ENCODE data around the gene GUCA1A.
"Not testable (repeated sequence)": the region's sequence is repeated elsewhere in the genome, so short reads cannot be mapped to it uniquely, and the experiment has no call there.

Gene GUCA1A

DNA sequence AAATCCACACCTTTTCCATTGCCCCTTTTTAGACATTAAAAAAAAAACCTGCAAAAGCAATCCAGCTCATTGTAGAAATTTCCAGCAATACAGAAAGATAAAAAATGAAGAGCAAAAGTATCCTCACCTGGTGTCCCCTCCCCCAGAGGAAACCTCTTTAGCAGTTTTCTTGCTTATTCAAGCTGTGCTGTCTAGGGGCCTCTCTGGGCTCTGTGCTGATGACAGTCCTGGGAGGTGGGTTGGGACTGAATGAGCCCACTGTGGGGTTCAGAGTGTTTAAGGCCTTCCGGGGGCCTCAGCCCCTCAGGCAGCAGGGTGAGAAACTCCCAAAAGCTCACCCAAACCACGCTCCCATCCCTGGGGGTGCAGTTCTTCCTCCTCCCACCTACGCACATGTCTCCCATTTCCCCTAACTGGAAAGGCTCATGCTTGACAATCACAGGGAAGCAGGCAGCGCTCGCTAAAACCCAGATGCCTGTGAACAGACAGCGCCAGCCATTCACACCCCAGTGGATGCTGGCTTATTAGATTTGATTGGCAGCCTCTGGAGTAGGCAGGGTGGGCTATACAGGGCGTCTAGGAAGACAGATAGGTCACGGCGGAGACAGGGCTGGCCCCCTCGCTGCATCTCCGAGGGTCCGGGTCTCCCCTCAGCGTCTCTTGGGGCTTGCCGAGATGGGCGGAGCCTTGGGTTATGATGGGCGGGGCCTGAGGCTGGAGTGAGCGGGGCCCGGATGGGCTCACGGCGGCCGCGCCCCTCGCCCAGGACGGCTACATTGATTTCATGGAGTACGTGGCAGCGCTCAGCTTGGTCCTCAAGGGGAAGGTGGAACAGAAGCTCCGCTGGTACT, 4.6 kb downstream of the GUCA1A start:
- DNase-seq (ENCODE audit: low spot score): peak; percentile 86

DNA sequence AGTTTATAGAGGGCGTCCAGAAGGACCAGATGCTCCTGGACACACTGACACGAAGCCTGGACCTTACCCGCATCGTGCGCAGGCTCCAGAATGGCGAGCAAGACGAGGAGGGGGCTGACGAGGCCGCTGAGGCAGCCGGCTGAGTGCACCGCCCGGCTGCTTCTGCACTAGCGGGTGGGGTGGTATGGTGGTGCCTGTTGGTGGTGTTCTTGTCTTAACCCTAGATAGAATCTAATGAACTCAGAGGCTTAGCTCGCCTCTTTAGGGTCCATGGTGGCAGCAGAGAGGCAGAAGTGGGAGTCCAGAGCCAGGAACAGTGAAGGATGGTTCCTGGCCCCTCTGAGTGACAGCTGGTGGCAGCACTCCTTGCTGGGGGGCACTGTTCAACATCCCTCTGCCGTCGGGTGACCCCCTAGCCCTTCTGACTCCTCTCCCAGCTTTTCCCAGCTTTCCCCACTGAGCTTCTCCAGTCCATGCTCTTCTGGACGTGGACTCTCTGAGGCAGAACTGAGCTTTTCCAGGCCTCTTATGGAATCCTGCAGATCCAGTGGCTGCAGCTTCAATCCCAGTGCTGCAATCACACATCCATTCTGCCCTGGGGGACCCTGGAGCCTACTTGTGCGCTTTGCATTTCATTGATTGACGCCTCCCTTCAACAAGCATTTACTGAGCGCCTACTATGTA, 6.2 kb downstream of the GUCA1A start:
- DNase-seq (ENCODE audit: low spot score): no peak

DNA sequence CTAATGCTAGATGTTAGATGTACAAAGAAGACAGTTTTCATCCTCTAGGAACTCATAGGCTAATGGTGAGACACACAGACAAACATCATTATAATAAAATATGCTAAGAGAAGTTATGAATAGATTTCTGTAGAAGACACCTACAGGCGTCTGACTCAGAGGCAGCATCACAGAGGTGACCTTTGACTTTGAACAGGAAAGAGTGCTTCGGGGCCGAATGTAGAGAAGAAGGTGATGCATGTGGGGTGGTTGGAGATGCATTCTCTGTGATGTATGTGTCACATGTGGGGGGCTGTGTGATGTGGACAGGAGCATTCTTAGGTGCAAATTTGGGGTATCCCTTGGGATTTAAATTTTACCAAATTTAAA, 6.8 kb downstream of the GUCA1A start:
- no peak for DNase-seq (ENCODE audit: low spot score)

DNA sequence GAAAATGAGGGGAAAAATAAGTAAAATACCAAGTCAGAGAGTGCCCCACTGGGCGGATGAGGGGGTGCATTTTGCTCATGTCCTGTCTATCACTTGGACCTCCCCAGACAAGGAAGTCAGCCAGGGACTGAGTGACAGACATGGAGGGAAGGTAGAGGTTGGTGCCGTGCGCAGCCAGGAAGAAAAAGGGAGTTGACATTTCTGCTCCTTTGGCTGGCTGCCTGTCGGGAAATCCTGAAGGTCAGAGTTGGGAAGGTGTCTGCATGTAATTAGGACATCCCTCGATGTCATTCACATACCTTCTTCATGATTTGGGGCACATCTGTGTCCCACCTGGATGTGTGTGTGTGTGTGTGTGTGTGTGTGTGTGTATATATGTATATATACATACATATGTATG, 8.9 kb downstream of the GUCA1A start:
- no peak for DNase-seq (ENCODE audit: low spot score)

DNA sequence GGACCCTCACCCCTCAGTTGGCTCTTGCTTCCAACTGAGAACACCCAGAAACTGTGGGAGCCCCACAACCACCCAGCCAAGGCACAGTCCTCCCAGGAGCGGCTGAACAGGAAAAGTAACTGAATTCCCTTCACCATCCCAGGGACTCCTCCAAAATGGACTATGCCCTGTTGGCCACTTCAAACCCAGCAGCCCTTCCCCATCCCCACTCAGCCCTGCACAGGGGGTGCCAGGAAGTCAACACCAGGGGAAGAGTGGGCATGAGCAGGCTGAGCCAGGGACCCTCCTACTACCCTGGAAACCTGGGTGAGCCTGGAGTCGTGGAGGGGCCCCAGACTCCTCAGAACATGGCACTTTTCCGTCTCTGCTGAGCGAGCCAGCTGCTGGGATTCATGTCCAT, 11.3 kb downstream of the GUCA1A start:
- DNase-seq (ENCODE audit: low spot score): no peak

DNA sequence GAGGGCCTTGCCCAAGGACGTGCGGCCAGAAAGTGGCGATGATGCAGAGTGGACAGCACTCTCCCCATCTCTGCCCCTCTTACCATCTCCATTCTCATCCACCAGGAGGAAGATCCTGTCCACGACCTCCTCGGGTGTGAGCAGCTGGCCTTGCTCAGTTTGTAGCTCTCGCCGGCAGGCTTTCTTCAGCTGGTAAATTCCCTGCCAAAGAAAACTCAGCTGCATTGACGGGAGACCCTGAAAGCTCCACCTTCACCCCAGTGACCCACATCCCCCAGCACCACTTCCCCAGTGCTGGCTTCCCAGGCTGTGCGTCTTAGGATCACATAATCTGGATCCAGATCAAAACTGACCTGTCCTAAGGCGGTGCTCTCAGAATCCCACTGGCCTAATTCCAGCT, 12.4 kb downstream of the GUCA1A start:
- DNase-seq (ENCODE audit: low spot score): no peak

DNA sequence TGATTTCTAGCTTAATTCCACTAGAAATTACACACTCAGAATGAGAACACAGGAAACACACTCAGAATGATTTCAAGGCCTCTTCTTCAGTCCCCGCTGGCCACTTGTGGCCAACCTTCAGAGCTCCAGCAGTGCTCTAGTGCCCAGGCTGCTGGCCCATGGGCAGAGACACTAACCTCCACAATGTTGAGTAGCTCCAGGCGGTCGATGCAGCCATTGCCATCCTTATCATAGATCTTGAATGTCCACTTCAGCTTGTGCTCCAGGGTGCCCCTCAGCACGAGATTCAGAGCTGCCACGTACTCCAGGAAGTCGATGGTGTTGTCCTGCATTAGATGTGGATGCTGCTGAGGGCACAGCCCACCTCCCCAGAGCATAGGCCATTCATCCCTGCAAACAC, 15.2 kb downstream of the GUCA1A start:
- DNase-seq (ENCODE audit: low spot score): no peak

DNA sequence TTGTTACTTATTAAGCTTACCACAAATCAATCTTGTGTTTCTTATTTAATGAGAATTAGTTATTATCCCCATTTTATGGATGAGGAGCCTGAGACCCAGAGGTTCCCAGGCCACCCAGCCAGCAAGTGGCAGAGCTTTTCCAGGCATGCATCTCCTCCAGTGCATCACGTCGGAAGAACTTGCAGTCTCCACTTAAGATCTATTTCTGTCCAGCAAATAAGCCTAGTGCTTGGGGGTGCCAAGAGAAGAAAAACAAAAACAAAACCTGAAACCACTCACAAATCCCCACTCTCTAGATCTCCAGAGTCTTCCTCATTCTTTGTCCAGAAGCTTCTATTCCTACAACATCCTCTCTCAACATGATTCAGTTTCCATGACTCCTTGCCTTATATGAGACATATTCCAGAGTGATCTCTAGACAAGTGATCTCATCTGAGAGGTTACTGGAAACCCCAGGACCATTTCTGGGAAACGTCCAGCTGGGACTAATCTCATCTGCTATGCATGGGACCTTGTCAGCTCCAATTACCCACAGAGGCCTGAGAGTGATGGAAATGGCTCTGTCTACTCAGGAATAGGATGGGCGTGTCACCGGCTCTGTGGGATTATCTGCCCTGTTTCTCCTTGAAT, 17.5 kb downstream of the GUCA1A start:
- no peak for DNase-seq (ENCODE audit: low spot score)

DNA sequence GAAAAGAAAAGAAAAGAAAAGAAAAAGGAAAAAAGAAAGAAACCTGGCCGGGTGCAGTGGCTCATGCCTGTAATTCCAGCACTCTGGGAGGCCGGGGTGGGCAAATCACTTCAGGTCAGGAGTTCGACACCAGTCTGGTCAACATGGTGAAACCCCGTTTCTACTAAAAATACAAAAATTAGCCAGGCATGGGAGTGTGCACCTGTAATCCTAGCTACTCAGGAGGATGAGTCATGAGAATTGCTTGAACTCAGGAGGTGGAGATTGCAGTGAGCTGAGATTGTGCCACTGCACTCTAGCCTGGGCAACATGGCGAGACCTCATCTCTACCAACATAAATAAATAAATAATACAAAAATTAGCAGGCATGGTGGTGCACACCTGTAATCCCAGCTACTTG, 19.2 kb downstream of the GUCA1A start:
- DNase-seq (ENCODE audit: low spot score): not testable (repeated sequence)

DNA sequence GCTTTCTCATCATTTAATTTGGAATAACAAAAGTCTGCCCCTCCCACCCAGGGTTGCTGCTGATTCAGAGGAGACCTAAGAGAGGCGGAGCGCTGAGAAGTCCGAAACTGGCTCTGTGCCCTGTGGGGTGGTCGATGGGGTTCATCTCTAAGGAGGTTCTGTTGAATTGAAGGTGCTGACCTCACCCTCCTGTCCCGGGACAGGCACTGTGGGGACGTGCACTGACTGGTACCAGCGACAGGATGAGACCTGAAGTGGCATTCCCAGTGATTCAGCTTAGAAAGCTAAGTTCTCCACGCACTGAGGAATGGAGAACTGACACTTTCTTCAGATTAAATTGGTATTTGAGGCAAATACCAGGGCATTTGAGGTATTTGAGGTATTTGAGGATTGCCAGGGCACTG, 20.3 kb downstream of the GUCA1A start:
- peak; percentile 37 for DNase-seq (ENCODE audit: low spot score)

DNA sequence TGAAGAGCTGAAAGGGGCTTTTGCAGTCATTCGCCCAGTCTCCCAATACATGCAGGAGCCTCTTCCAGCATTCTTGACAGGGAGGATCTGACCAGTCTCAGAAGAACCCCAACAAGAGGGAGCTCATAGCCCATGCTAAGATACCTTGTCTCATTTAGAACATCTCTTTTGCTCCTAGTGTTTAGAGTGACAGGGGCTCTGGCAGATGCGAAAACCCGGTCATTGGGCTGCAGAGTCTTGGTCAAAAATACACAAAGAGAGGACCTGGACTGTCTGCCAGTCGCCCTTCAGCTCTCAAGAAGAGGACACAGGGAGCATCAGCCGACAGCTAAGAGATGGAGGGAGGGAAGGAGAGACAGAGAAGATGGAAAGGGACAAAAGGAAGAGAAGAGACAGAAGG, 20.9 kb downstream of the GUCA1A start:
- DNase-seq (ENCODE audit: low spot score): no peak

DNA sequence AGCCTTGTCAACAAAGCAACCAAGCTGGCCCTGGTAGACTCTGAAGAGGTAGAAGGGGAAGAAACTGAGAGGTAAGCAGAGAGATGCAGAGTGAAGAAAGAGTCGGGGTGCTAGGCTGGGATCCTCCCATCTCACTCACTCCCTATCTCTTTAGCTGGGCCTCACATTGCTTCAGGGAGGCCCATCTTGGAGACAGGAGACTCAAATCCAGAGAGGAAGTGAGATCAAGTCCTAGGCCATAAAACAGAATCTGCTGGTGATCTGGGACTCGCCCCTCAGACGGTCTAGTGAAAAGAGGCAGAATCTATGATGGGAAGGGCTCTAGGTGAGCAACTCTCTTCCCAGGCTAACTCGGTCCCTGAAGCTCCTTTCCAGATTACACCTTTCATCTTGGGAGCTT, 22.3 kb downstream of the GUCA1A start:
- no peak for DNase-seq (ENCODE audit: low spot score)

DNA sequence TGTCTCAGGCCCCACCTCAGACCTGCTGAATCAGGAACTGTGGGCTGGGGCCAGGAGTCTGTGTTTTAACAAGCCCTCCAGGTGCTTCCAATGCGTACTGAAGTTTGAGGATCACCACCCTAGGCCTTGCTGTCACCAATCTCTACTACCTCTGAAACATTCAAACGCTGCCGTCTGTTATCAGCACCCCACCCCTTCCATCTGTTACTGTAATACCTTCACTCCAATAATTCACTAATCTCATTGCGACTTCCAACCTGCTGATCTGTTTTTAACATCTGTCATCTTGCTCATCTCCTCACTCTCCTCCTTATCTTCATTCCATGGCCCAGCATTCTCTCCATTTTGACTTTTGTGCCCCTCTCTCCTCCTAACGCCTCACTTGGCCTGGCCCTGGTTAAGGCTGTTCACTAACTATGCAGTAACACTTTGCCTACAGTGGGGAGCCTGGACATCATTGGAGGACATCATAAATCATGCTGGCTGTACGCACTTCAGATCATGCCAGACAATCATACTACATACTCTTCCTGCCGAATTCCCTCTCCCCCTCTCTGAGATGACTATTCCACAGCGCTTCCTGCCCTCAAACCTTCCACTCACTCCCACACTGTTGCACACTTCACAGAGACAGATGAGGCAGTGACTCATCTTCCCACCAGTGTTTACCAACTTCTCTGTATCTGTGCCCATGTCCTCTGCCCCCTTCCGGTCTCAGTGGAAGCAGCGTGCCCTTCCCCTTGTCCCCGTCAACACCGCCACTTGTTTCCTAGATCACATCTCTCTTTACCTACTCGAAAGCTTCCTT, 24.6 kb downstream of the GUCA1A start:
- DNase-seq (ENCODE audit: low spot score): no peak

DNA sequence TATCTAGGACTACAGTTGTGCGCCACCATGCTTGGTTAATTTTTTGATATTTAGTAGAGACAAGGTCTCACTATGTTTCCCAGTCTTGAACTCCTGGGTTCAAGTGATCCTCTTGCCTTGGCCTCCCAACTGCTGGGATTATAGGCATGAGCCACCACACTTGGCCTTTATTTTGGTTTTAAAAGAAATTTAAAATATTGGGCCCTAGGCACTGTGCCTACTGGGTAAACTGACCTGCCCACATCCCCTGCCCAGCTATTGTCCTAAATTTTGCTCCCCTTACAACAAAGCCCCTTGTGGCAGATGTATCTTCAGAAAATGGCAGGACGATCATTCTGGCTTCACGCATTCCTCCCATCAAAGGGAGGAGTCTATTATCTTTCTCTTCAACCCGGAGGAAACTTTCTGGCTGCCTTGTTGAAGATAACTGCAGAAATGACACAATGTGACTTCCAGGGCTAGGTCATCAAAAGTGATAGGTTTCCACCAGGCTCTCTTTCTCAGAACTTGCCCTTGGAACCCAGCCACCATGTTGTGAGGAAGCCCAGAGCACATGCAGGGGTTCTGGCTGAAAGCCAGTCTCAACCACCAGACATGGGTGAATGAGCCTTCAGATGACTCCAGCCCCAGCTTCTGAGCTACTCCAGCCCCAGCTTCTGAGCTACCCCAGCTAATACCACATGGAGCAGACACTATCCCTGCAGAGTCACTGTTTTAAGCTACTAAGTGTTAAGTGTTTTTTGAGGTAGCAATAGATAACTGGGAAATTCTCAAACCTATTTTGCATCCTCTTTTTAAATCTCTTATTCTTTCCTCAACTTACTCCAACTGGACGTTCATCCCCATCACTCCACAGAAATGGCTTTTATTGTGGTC, 26.2 kb downstream of the GUCA1A start:
- no peak for DNase-seq (ENCODE audit: low spot score)

DNA sequence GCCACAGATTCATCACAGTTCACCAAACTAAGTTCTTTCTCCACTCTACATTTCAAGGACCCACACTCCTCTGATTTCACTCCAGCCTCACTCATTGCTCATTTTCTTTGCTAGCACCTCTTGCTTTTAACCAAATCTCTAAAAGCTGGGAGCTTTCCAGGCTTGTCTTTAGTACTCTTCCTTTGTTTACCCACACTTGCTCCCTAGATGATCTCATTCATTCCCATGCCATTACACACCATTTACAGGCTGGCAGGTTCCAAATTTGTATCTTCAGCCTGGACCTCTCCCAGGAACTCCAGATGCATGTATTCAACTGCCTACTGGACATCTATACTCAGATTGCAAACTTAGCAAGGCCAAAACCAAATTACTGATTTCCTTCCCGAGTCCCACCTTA, 26.9 kb downstream of the GUCA1A start:
- DNase-seq (ENCODE audit: low spot score): no peak

DNA sequence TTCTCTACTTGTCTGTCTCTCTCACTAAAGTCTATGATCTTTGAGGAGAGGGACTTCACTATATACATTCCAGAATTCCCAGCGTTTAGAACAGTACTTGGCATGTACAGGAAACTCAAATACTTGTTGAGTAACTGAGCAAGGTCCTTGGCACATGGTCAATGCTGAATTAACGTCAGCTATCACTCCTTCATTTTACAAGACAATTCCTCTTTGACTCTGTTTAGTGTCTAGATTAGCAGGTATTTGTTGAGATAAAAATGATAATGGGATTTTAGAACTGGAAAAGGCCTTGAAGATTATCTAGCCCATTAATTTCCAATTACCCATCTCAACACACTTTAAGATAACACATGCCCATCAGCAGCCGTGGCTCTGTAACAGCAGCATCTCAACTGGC, 28.2 kb downstream of the GUCA1A start:
- no peak for DNase-seq (ENCODE audit: low spot score)

DNA sequence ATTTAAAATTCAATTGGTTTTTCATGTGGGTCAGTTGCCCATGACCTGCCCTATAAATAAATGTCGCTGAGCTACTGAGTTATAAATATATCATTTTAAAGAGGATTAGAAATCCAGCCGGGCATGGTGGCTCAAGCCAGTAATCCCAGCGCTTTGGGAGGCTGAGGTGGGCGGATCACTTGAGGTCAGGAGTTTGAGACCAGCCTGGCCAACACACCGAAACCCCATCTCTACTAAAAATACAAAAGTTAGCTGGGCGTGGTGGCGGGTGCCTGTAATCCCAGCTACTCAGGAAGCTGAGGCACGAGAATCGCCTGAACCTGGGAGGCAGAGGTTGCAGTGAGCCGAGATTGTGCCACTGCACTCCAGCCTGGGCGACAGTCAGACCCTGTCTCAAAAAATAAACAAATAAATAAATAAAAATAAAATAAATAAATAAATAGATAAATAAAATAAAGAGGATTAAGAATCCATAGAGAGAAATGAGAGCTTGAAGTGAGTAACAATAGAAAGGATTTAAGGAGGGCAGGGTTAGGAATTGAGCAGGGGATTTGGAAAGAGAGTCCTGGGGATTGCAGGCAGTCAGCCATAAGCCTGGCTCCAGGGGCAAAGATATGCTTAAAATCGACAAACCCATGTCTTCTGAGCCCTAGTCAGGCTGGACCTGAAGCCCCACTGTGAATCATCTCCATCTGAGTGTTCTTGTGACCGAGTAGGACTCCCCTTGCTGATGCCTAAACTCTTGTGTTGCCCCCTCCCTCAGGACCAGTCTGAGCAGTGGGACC, 29.2 kb downstream of the GUCA1A start:
- not testable (repeated sequence) for DNase-seq (ENCODE audit: low spot score)

DNA sequence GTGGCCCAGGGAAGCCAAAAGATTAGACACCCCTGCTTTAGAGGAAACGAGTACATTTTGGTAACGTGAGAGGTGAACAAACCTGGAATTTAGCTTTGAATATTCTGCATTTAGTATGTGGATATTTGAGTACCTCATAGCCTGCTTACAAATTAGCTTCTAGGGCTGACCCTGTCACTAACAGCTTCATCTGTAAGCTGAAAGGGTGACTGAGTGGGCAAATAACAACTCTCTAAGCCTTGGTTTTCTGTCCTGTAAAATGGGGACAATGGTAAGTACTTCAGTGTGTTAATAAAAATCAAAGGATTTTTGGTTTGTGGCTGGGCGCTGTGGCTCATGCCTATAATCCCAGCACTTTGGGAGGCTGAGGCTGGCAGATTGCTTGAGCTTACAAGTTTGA, 30.0 kb downstream of the GUCA1A start:
- no peak for DNase-seq (ENCODE audit: low spot score)

DNA sequence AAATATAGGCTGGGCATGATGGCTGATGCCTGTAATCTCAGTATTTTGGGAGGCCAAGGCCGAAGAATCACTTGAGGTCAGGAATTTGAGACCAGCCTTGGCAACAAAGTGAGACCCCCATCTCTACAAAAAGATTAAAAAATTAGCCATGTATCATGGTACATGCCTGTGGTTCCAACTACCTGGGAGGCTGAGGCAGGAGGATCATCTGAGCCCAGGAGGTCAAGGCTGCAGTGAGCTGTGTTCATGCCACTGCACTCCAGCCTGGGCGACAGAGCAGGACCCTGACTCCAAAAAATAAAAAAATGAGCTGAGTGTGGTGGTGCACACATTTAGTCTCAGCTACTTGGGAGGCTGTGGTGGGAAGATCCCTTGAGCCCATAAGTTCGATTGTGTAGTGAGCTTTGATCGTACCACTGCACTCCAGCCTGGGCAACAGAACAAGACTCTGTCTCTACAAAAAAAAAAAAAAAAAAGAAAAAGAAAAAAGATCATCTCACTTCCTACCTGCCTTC, 31.7 kb downstream of the GUCA1A start:
- DNase-seq (ENCODE audit: low spot score): no peak

DNA sequence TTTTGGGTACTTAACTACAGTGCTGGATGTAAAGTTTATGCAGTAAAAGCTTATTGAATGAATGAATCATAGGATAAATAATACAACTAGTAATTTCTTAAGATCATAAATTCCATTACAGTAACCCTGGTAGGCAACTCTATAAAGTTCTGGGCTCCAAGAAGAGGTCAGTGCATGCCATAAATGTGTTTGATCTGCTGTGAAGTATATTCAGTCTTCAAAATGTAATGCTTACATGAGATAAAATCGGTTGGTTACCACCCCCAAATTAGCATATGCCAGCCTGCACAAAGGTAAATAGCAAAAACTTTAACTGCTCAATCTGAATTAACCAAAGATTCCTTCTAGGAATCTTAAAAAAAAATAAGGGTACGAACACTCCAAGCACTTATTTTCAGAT, 34.4 kb downstream of the GUCA1A start:
- DNase-seq (ENCODE audit: low spot score): not testable (repeated sequence)
